NK-92 (cell line): Measurements from ENCODE around the gene SMARCC1.

Experiments used
- DNase-seq: peaks from one replicate; lab custom pipeline; 2025; ENCODE audit not compliant: unreplicated experiment; lab: John Stamatoyannopoulos, UW

SMARCC1 gene

DNA sequence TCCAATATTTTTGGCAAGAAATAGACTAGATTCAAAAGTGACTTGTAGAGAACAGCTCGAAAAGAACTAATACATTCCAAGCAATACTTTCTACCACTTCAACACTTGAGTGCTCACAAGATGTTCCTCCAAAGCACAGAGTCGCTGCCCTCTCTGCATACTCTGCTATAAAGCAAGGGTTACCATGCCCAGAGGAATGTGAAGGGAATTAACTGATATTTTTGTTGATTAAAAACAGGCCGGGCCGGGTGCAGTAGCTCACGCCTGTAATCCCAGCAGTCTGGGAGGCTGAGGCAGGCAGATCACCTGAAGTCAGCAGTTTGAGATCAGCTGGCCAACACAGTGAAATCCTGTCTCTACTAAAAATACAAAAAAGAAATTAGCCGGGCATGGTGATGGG is 145.5 kb downstream of the SMARCC1 start:
- no peak for DNase-seq

DNA sequence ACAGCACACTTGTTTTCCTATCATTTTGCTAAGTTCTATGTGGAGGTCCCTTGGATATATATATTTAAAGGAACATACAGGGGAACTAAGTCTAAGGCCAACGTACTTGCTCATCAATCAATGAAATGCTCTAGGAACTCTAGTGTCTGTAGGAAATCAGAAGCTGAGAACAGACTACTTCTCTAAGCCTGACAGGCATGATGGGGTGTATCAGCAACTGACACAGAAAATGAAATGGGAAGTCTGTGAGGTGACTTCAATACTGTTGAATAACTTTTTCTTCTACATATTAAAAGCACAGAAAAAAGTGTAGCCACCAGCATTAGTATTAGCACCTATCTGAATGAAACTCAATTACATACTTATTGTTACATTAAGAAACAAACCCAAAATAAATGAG is 146.2 kb downstream of the SMARCC1 start:
- DNase-seq = no peak

DNA sequence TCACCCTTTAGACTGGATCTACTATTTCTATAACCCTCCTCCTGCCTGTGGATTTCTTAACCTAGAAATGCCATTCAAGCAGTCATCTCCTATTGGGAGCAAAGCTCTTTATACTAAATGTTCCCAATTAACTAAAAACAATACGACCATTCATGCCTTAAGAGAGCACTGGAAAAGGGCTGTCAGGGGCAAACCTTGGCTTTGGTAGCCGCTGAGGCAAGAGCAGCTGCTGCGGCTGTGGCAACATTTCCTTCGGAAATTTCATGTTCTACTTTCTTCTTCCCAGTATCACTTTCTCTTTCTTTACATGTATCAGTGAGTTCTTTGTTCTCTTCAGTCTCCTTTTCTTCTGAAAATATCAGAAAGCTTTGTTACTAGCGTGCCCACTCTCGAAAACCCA is 146.7 kb downstream of the SMARCC1 start:
- DNase-seq = no peak

DNA sequence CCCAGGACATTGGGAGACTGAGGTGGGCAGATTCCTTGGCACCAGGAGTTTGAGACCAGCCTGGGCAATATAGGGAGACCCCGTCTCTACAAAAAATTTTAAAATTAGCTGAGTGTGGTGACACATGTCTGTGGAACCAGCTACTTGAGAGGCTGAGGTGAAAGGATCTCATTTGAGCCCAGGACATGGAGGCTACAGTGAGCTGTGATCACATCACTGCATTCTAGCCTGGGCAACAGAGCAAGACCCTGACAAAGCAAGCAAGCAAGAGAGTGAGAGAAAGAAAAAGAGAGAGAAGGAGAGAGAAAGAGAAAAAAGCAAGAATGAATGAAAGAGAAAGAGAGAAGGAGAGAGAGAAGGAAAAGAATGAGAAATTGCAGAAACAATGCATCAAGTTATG is 150.9 kb downstream of the SMARCC1 start:
- DNase-seq = no peak

DNA sequence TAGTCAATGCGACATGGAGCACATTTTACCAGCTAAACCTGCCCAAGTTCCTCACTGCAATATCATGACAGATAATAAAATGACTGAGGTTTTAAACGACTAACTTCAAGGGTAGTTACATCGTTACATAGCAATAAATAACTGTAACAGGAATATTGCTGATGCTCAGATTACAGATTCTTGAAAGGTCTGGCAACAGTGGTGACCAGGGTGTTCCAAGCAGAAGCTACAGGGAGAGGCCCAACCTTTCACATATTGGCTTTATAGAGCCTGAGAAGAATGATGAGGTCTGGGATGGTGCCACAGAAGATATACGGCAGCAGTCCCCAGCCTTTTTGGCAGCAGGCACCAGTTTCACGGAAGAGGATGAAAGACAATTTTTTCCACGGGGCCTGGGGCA is 151.9 kb downstream of the SMARCC1 start:
- no peak for DNase-seq

DNA sequence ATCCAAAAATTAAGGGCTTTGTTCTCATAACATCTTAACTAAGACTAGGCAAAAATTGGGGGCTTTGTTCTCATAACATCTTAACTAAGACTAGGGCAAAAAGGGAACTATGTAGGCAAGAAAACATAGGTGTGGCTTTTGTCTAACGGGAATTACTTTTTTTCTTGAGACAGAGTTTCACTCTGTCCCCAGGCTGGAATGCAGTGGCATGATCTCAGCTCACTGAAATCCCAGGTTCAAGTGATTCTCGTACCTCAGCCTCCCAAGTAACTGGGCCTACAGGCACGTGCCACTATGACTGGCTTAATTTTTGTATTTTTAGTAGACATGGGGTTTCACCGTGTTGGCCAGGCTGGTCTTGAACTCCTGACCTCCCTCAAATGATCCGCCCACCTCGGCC is 153.3 kb downstream of the SMARCC1 start:
- DNase-seq = no peak

DNA sequence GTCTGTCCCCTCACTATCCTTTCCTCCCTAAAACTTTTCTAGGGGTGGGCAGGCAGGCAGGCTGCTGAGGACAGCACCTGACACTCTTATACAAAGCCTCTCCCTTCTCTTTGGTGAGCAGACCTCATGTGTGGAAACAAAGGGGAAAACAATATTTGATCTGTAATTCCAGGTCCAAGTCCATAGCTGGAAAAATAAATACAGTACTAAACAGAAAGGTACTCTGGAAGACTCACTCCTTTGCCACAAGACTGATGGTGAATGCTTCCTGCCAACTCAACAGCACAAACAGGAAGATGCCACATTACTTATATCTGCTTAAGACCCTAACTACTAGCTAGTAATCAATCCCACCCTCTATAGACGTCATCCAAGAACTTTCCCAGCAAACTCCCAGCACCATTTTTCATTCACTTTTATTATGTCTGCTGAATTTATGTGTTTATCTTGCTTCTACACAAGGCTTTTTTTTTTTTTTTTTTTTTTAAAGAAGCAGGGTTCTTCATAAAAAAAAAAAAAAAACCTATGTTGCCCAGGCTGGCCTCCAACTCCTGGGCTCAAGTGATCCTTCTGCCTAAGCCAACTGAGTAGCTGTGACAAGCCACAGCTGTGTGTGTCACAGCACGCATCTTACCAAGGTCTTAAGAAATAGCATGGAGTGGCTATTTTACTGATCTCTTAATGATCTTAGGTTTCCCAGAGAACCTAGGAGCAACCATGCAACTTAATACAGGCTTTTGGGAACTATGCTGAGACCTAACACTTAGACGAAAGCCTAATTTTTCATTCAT is 158.8 kb downstream of the SMARCC1 start:
- DNase-seq = no peak

DNA sequence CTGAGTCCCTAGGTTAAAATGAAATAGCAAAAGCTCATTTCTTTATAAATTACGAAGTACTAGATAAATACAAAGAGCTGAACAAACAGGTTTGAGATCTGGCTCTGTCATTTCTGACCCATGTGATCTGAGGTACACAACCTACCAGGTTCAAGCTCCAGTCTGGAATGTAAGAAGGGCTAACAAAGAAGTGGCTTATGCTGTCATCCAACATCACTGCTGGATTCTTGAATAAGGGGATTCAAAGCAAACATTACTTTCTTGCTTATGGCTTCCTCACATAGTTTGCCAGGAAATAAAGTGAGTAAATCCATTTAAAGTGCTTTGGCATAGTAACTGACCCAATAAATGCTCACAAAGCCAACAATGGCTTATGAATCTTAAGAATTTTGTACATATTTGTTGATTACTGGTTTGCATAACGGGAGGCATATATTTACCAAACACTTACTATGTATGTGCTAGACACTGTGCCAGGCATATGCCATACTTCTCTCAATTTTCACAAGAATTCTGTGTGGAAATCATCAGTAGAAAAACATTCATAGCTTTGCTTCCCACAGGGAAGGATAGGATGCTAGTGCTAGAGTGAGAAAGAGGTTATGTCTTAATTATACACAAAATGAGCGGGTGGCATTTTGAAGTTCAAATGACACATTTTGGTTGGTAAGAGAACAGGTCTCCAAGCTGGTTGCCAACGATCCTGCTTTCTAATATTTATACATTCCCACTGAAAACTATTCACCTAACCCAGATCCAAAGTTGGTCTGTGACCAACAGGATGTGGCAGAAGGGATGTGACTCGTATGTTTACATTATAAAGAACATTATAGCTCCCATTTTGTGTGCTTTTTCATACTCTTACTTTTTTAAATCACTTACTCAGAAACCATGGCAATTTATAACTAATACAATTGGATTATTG is 164.3 kb downstream of the SMARCC1 start:
- no peak for DNase-seq

DNA sequence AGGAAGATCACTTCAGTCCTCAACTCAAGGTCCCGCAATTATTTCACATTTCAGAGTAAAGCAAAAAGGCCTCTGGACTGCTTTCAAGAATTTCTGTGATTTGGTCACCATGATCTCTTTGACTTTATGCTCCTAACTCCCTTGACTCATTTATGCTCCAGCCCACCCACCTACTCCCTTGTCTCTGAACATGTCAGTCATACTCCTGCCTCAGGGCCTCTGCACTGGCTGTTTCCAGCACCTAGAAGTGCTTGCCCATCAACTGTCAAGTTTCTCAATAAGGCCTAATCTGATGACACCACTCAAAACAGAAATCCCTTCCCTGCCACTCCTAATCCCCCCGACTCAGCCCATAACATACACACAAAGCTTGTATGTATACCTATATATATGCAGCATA is 166.9 kb downstream of the SMARCC1 start:
- no peak for DNase-seq

DNA sequence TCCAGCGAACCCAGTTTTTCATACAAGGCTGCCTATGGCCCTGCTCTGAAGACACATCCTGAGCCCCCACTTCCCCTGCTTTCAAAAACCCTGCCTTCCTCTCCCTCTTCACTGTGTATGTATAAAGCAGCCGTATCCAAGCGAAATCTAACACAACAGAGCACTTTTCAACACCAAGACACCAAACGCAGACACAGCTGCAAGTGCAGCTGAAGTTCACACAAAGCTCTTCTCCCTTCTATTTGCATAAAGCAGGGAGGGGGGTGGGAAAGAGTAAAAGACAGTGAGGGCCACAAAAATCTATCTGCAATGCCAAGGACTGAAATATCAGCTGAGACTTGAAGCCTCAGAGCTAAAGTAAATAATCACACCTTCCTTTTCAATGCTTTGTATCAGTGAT is 168.0 kb downstream of the SMARCC1 start:
- no peak for DNase-seq

DNA sequence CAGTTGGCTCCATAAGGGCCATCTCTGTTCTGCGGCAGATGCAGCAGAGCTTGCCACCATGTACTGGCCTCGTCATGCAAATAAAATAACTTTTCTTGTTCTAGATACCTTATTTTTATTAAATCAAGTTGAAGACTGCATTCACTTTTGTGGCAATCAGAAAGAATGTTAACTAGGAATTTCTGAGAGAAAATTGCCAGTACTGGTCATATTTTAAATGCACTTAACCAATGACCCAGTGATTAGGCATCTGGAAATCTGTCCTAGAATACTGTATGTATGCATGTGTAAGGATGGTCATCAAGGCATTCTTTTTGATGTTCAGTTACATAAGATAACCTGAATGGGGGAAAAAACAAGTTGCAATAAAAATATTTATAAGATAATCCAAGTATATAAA is 168.8 kb downstream of the SMARCC1 start:
- no peak for DNase-seq

DNA sequence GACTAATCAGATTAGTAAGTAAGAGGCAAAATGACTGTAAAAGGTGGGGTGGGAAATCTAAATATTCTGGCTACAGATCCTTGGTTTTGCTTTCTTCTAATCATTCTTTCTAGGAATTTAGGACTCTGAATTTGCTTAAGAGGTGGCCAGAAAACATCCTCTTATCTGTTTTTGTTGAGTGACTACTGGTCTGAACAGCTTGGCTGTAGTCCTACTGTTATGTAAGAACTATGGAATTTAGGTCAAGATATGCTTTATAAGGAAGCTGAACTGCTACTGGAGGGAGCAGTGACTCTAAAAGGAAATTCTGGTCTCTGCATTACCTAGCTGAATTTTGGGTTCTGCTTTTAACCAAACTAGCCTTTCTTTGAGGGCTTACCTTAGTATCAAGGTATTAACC is 169.5 kb downstream of the SMARCC1 start:
- DNase-seq = no peak

DNA sequence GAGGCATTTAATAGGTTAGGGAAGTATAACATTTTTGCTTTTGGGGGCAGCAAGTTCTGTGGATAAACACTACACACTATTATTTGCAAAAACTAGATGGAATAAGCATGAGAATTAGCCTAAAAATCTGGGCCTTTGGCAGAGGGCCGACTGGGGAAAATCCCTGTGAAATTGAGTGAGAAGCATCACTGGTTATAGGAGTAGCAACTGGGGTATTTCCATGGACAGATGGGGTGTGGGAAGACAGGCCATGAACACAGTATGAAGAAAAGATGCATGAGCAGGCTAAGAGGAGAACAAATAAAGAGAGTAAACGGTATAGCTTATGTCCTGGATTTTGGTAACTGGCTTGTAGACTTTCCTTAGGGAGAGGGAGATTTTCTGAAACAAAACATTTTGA is 170.1 kb downstream of the SMARCC1 start:
- DNase-seq = no peak

DNA sequence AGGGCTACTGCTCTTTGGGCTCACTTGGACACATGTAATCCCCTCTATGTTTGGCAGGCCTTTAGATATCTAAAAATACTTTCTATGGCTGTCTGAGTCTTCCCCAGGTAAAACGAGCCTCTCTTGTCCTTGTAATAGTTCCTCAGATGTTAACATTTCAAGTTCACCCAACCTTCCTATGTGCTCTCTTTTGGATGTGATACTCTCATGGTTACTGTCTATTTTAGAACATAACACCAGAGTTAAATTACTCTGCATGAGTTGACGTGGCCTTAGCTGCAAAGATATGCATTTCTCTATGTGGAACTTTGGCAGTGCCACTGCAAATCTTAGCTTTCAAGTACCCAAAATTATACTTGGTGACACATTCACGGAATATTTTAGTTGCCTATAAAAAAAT is 171.1 kb downstream of the SMARCC1 start:
- no peak for DNase-seq

DNA sequence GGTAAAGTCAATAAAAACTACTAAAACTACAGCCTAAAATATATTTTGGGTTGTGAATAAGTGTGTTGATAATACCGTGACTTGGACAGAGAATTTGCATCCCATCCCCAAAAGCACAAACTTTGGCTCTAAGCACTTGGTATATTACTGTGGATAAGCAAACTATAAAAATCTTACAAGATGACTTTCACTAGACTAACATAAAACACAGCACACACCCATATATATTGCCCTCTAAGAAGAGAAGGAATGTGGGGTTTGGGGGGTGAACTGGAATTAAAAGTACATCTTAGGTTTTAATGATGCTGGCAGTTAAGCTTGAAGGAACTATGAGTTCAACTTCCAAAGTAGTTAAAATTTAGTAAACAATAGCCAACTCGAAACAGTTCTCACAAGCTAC is 174.4 kb downstream of the SMARCC1 start:
- DNase-seq = no peak

DNA sequence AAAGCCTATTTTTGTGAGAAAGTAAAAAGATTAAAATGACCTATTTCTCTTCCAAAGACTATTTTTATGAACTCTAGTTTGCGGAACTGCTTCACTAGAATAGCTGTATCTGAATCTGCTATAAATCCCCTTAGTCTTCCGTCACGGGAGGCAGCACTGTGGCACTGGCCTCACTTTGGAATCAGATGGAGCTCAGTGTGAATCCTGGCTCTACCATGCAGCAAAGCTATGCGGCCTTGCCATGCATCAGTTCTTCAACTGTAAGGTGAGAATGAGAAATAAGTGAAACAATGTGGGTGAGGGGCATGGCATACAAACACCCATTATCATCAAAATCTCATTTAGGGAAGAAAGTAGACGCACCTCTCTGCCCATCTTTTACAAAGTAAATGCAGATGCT is 175.5 kb downstream of the SMARCC1 start:
- DNase-seq = no peak

DNA sequence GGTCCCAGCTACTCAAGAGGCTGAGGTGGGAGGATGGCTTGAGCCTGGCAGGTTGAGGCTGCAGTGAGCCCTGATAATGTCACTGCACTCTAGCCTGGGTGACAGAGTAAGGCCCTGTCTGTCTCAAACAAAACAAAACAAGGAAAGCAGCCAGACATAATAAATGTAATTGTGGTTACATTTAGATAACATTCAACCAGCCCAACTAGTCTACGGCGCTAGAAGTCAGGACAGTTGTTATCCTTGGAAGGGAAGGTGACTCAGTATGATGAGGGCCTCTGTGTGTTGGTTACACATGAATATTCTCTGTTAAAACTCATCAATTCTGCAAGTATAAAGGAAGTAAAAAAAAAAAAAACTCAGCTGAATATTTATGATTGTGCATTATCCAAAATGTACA is 176.0 kb downstream of the SMARCC1 start:
- DNase-seq = no peak

DNA sequence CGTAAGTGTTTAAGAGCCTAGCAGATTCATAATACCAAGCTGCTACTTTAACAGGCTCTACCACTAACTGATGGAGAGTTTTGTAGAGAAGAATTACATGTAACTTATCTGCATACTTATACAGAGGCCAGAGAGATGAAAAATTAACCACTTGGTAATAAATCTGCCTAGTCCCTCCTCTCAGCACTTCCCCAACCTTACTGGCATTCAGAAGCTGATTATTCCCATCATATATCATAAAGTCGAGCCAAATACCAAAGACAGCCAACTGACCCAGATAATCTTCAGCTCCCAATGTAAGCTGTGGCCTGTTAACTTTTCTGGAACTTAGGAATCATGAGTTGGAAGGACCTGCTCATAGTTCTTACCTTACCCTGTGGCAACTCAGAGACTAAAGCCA is 177.5 kb downstream of the SMARCC1 start:
- DNase-seq = no peak

DNA sequence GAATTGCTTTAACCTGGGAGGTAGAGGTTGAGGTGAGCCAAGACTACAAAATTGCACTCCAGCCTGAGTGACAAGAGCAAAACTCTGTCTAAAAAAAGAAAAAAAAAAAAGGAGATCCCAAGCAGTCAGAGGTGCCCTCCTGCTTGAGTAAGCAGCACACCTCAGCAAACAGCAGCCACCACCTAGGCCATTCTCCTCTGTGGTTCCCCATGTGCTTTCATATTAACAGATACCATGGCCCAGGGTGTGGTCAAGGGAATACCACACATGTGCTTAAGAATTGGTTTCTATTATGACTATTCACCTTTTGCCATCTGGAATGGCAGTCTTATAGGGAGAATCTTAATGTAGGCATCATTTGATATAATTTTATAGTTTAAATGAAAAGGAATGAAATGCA is 178.4 kb downstream of the SMARCC1 start:
- DNase-seq = no peak

DNA sequence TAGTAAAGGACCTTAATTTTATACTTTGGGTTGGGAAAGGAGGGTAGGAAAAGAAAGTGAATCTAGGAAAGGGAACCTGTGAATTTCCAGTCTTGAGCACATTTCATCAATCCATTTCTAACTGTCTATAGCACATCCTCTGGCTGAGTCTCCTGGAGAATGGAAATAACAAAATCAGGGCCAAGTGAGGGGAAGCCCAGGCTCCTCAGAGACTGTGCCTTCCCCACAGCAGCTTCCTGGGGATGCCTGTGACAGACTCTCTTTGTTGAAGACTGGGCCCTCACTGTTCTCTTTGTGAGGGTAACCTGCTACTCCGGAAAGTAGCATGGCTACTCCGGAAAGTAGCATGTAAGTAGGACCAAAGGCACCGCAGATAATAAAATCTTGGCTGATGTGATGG is 180.4 kb downstream of the SMARCC1 start:
- DNase-seq = no peak

DNA sequence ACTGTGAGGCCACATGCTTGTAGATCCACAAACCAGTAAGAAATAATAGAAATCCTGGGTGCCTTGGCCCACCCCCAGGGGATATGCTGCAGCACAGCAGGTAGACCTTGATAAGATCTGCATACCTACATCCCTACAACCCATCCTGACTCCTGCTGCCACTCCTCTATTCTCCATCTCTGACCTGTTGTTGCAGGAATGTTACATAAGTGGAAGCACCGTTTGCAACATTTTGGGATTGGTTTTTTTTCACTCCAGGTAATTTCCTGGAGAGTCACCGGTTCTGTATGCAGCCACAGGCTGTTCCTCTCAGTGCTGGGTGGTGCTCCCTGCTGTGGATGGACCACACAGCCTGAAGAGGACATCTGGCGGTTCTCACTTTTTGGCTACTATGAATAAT is 186.9 kb downstream of the SMARCC1 start:
- DNase-seq = no peak

DNA sequence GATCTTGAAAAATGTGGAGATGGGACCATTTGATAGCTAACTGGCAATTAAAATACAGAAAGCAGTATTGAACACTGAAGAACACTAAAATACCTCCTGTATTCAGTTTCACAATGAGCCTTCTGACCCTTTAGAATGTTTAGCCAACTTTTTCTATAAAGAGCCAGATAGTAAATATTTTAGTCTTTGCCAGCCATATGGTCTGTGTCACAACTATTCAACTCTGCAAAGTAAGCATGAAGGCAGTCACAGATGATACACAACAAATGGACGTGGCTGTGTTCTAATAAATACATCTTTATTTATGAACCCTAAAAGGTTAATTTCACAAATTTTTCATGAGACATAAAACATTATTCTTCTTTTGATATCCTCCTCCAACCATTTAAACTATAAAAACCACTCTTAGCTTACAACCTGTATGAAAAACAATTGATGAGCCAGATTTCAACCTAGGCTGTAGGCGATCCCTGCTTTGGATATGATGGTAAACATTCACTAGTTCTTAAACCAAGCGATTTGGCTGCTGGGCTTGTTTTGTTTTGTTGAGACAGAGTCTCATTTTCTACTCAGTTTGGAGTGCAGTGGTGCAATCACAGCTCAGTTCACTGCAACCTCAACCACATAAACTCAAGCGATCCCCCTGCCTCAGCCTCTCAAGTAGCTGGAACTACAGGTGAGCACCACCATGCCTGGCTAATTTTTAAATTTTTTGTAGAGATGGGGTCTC is 189.5 kb downstream of the SMARCC1 start:
- no peak for DNase-seq
